SKM-1 treated with dmso at 0.1 percent for 144 hours (cell line): ENCODE data around the gene ASCC3.

Experiments used
- DNase-seq: peaks from one replicate; lab custom pipeline; 2025; ENCODE audit not compliant: unreplicated experiment; lab: John Stamatoyannopoulos, UW

ASCC3 gene, protein sequence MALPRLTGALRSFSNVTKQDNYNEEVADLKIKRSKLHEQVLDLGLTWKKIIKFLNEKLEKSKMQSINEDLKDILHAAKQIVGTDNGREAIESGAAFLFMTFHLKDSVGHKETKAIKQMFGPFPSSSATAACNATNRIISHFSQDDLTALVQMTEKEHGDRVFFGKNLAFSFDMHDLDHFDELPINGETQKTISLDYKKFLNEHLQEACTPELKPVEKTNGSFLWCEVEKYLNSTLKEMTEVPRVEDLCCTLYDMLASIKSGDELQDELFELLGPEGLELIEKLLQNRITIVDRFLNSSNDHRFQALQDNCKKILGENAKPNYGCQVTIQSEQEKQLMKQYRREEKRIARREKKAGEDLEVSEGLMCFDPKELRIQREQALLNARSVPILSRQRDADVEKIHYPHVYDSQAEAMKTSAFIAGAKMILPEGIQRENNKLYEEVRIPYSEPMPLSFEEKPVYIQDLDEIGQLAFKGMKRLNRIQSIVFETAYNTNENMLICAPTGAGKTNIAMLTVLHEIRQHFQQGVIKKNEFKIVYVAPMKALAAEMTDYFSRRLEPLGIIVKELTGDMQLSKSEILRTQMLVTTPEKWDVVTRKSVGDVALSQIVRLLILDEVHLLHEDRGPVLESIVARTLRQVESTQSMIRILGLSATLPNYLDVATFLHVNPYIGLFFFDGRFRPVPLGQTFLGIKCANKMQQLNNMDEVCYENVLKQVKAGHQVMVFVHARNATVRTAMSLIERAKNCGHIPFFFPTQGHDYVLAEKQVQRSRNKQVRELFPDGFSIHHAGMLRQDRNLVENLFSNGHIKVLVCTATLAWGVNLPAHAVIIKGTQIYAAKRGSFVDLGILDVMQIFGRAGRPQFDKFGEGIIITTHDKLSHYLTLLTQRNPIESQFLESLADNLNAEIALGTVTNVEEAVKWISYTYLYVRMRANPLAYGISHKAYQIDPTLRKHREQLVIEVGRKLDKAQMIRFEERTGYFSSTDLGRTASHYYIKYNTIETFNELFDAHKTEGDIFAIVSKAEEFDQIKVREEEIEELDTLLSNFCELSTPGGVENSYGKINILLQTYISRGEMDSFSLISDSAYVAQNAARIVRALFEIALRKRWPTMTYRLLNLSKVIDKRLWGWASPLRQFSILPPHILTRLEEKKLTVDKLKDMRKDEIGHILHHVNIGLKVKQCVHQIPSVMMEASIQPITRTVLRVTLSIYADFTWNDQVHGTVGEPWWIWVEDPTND (N-terminal part only)

DNA sequence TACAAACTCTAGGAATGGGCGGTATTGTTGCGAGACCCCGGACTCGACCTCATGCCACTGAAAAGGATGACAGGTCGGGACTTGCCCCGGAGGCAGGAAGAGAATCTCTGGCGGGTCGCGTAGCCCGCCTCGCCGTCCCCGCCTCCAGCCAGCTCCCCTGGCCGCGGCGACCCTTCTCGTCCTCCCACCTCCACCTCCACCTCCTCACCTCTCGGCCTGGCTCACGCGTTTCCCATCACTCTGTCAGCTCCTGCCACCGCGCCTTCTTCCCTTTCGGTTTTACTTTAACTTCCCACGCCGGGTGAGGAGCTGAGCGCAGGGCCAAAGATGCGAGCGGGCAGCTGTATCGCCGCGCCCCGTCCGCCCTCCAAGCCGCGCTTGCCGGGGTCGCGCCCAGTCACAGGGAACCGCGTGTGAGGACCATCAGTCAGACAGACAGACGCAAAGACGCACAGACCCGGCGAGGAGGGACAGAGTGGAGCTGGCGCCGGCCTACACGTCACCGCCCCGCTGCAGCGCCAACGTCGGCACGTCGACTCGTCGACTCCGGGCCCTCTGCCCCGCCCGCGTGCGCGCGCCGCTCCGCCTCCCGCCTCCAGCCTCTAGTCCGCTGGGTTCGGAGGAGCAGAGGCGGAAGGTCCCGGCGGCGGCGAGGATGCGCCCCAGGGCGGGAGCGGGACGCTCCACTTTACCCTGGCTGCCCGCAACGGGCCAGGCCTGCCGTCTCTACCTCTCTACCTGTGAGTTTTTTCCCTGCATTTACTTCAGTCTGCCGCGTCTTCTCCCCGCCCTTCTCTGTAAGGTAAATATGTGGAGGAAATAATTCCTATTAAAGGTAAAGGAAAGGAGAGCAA lies at the start of gene ASCC3:
ASCC3 (minus strand) TSS at position 477 of the 854 bp plus-strand sequence. CDS start 13,332 bp downstream, outside the sequence.
- peak; percentile 93 for DNase-seq

DNA sequence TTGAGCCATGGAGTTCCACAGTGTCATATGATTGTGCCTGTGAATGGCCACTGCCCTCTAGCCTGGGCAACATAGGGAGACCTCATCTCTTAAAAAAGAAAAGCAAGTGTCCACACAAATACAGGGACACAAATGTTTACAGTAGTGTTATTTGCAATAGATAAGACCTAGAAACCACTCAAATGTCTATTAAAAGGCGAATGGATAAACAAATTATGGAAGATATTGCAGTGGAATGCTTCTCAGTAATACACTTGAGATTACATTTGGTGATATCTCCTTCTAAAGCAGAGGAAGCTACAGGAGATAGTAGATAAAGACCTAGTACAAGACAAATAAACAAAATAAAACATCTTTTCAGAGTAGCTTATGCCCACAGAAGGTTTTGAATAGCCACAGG lies 44.6 kb upstream of the ASCC3 start:
- no peak for DNase-seq

DNA sequence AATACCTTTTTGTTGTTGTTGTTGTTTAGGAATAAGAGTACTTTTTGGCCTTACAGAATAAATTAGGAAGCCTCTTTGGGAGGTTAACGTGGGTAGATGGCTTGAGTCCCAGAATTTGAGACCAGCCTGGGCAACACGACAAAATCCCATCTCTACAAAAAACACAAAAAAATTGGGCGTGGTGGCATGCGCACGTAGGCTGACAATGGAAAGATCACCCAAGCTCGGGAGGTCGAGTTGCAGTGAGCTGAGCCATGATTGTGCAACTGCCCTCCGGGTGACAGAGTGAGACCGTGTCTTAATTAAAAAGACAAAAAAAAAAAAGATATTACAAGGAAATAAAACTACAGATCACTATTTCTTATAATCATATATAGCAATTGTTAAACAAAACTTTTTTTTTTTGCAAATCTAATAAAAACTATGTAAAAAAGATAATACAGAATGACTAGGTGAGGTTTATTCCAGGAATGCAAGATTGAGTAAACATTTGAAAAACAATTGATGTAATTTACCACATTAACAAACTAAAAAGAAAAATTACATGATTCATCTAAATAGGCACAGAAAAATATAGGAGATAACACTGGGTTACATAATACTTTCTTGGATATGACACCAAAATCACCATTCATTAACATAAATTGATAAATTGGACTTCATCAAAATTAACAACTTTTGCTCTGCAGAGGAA lies 43.6 kb upstream of the ASCC3 start:
- DNase-seq, result no peak

DNA sequence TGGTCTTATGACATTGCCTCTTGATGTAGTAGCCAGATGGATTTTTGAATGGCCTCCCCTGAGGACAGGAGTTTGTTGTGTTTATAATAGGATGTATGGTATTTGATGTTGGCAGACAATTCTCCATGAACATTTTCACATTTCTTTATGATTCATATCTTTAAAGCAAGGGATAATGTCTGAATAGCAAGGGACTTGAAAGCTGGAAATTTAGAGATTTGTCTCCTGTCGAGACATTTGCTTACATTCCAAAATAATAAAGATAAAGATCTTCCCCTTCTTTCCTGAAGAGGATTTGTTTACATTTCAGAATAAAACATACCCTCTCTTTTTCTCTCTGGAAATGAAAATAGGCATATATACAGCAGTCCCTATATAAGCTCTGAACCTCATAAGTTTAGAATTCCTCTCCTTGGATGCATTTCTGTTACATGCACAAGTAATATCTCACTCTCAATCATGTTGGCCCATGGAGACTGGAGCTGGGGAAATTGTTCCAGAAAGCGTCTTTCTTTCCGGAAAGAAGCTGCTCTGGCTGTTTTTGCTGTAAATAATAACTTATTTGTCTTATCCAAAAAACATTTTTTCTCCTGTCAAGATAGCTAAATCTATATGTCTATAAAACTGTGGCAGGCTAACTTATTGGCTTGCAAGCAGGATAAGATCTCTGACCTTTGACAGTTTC lies 42.5 kb upstream of the ASCC3 start:
- DNase-seq, result no peak

DNA sequence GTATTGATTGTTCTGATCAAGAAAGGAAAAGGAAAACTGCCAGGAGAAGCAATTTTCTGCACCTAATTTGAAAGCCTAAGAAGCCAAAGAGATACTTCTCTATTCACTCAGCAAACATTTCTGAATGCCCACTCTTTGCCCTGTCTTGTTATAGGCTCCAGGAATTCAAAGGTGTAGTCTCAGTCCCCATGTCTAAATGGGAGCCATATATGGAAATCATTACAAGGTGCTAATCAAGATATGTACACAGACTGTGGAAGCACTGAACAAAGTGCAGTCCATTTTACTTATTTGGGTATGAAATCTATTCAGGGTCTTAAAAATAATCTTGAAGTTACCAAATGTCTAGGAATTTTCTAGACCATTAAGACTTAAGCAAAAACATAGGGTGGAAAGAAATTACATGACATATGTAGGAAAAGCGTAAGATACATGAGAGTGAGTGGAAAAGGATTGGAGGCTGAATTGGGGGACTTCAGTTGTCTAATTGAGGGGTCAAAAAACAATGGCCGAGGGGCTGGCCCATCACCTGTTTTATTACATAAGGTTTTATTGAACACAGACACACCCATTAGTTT lies 39.0 kb upstream of the ASCC3 start:
- DNase-seq, result no peak

DNA sequence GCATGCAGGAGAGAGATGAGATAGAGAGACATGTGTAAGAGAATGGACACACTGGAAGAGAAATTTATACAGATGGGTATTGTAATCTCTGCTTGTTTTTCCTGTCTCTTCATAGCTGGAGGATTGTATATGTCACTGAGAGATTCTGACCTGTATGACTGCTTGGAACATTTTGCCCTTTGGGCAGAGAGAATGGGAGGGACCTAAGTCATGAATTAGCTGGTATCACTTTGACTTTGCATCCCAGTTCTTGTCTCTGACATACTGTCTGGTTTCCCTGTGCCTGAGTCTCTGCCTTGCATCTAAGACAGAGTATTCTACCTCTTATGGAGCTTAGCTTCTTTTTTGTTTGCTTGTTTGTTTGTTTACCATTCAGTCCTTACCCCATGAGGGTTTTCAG lies 37.0 kb upstream of the ASCC3 start:
- DNase-seq, result no peak

DNA sequence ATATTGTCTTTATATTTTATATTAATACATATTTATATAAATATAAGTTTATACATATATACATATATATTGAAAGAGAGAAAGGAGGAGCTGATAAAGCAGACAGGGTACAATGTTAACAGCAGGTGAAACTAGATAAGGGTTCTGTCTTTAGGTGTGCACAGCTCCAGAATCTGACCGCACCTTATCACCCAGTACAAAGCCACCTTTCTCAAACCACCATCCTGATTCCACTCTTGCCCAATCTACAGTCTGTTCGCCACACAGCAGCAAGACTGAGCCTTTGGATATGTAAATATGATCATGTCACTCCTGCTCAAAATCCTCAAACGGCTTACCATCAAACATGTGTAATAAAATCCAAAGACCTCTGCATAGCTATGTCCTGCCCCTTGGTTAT lies 34.7 kb upstream of the ASCC3 start:
- DNase-seq, result no peak

DNA sequence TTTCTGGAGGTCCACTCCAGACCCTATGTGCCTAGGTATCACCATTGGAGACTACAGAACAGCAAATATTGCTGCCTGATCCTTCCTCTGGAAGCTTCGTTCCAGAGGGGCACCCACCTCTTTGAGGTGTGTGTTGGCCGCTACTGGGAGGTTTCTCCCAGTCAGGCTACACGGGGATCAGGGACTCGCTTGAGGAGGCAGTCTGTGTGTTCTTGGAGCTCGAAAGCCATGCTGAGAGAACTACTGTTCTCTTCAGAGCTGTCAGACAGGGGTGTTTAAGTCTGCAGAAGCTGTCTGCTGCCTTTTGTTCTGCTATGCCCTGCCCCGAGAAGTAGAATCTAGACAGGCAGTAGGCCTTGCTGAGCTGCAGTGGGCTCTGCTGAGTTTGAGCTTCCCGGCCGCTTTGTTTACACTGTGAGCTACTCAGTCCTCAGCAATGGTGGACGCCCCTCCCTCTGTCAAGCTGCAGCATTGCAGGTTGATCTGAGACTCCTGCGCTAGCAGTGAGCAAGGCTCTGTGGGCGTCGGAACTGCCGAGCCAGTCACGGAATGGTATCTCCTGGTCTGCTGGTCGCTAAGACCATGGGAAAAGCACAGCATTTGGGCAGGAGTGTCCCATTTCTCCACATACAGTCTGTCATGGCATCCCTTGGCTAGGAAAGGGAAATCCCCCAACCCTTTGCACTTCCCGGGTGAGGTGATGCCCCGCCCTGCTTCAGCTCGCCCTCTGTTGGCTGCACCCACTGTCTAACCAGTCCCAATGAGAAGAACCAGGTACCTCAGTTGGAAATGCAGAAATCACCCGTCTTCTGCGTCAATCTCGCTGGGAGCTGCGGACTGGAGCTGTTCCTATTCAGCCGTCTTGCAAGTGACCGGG lies 32.5 kb upstream of the ASCC3 start:
- no peak for DNase-seq

DNA sequence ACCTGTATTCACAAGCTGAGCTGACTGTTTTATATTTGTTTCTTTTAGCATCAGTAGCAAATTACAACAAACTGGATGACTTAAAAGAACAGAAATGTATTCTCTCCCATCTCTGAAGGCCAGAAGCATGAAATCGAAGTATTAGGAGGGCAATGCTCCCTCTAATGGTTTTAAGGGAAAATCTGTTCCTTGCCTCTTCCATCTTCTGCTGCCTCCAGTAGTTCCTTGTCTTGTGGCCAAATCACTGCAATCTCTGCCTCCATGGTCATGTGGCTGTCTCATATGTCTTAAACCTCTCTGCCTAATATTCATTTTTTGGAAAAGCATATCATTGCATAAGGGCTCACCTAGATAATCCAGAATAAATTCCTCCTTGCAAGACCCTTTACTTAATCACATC lies 25.2 kb upstream of the ASCC3 start:
- no peak for DNase-seq

DNA sequence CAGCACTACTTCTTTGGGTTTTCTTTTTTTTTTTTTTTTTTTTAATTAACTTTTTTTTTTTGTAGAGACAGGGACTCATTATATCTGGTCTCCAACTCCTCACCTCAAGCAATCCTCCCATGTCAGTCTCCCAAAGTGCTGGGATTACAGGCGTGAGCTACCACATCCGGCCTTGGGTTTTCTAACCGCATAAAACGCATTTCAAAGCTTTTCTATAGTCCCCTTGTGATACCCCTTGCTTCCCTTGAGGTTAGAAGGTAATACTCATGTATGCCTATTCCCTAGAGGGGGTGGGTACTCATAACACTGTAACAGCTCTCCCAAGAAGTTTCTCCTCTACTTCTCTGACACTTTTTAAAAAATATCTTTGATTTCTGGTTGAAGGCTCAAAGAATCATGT lies 23.9 kb upstream of the ASCC3 start:
- DNase-seq, result no peak

DNA sequence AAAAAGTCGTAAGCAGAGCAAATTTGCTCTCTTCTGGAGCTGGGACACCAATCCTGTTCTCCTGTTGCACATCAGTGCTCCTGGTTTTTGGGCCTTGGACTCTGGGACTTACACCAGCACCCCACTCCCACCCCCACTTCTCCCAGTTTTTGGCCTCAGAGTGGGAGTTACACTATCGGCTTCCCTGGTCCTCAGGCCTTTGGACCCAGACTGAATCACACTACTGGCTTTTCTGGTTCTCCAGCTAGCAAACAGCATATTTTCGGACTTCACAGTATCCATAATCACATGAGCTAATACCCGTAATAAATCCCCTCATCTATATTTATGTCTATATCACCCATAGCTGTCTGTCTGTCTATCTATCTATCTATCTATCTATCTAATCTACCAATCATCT lies 23.2 kb upstream of the ASCC3 start:
- DNase-seq, result no peak

DNA sequence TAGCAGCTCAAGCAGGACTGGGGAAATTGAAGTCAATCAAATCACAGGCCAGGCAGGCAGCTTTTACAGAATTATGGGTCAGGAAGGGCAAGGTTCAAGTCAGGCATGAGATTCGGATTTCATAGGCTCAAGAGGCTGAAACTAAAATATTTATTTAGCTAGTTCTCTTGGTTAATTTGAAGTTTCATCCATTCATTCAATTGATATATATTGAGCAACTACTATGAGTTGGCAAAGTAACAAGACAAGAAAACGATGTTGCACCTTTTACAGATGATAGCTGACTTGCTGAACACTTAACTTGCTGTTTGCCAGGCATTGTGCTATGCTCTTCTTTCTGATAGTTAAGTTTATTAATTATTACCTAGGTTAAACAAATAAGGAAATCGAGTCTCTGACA lies 20.5 kb upstream of the ASCC3 start:
- DNase-seq, result no peak

DNA sequence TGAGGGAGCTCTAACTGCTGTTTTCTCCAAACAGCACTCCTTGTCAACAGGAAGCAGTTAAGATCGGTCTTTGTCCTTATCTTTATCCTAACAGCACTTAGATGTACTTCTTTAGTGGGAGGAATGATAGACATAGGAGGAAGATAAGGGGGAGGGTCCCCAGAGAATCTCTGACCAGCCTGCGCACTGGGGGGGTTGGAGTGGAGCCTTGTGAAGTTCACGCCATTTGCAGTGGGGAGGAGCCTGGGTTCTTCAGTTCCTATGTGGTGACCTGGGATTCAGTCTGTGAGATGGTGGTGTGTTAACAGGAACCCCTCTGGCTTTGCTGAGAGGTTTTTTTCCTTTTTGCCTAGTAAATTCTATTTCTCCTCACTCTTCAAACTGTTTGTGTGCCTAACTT lies 18.1 kb upstream of the ASCC3 start:
- no peak for DNase-seq

DNA sequence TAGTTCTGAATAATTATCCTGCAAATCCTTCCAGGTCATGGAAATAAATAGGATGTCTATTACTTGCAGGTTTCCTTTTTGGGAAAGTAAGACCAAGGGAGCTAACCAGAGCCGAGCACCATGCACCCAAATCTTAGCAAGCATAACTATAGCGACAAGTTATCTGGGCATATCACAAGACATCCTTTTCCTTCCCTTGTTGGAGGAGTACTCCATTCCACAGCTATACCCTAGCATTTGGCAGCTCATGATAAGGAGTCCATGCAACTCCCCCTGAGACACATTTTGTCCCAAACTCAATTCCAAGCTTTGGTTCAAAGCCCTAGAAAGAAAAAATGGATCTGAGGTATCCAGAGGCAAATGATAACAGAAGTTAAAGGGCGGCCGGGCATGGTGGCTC lies 16.5 kb upstream of the ASCC3 start:
- no peak for DNase-seq

DNA sequence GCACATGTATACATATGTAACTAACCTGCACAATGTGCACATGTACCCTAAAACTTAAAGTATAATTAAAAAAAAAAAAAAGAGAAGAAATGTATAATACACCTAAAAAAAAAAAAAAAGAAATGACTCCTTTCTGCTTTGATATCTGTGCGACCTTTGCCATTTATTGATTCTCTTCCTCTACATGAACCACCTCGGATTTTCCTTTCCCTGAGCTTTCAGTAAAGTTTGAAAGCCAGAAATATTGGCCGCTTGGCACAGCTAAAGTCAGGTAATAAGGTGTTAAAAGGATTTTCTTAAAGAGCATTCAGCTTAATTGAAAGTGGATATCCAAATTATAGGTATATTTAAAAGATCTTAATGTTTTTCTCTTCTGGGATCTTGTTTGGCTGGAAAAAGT lies 12.6 kb upstream of the ASCC3 start:
- no peak for DNase-seq

DNA sequence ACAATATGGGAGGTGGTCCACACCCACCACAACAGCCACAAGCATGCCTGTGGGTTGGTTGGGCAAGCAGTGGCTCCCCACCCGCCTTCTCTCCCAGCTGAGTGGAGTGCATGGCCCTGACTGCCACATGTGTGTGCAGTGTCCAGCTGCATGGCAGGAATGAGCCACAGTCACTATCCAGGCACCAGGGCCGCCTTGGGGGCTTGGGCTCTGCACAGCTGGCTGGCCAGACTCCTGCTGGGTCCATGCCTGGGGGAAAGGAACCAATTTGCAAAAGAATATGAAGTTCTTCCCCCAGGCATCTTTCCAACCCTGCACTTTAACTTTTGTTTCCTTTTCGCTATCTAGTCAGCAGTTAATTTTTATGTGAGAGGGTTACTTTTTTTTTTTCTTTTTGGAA lies 11.6 kb upstream of the ASCC3 start:
- DNase-seq, result no peak

DNA sequence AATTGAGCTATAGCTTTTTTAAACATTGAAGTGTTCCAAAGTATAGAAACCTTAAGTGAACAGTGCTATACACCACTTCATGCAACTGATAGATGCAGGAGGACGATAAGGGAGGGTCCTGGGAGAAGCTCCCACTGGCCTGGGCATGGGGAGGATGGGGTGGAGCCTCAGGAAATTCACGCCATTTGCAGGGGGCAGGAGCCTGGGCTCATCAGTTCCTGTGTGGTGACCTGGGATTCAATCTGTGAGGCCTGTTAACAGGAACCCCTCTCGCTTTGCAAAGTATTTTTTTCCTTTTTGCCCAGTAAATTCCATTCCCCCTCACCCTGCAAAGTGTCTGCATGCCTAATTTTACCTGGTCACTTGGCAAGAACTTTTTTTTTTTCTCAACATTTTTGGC lies 11.0 kb upstream of the ASCC3 start:
- no peak for DNase-seq

DNA sequence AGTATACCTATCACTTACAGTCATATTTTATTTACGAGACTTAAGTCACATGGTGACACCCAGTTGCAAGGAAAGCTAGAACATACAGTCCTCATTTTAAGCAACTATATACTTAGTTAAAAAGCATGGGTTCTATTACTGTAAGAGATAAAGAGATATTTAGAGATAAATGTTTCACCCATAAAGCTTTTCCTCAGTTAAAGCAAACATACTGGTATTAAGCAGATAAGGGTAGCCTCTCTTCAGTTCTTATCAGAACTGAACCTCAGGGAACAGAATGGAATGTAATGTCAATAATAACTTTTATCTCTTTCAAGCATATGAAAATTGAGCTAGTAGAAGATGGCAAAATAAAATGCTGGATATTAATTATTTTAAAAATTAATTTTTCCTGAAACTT lies 9.9 kb upstream of the ASCC3 start:
- no peak for DNase-seq
